Sigmoid colon (tissue), 4 donors: Measurements from ENCODE around the gene CST6.

Experiments
- CTCF ChIP-seq, 4 experiments: fragments of 450-650 bp in 3 of 4; fragments of 200-600 bp in 1 of 4; IDR thresholded peaks; one replicate each; pipeline ENCODE4 v1.5.1; 2016 to 2019; ENCODE audit warnings: antibody characterized with exemption in 4 of 4, mild to moderate bottlenecking in 3 of 4, moderate library complexity in 2 of 4
- EP300 ChIP-seq, 4 donors: sonication (generic); formaldehyde crosslinking; IDR thresholded peaks; one replicate each; pipeline ENCODE4 v1.6.1; 2017; ENCODE audit warnings: antibody characterized with exemption in 4 of 4
- POLR2AphosphoS5 ChIP-seq, 4 donors: sonication (generic); formaldehyde crosslinking; IDR thresholded peaks; one replicate each; pipeline ENCODE4 v1.6.1; 2017; ENCODE audit warnings: antibody characterized with exemption in 4 of 4

- no peak for TF ChIP-seq CTCF (IDR thresholded peaks at IDR 0.05)
- TF ChIP-seq EP300 (IDR thresholded peaks at IDR 0.05): no peak
- TF ChIP-seq POLR2AphosphoS5 (IDR thresholded peaks at IDR 0.05): no peak
These were observed 1.9 kb downstream of the CST6 start for GRCh38 chr11:66013762-66014100.
